ENCODE measurements around the gene ZDHHC11B.
"Not testable (repeated sequence)": the region's sequence is repeated elsewhere in the genome, so short reads cannot be mapped to it uniquely, and the experiment has no call there.

DNA sequence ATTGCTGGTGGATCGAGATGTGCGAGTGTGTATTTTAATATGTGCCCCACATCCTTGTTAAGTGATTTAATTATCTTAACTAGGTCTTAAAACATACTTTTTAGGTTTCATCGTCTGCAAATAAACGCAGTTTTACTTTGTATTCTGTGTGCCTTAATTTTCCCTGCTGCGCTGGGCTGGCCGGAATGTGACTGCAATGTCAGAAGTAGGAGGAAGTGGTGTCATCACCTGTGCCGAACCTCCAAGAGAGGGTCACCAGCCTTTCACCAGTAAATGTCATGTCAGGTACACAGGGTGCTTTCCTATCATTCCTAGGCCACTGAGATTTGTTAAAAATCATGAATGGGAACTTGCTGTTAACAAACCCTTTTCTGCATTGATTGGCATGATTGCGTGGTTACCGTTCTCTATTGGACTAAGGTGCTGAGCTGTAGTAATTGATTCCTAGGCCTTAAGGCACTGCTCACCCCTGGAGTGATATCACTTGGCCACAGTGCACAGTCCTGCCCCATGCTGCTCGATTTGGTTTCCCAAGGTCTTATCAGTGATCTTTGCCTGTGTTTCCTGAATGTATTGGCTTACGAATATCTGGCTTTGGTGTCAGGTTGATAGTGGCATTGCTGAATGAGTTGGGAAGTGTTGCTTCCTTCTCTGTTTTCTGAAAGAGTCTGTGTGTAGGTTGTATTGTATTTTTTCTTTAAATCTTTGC lies 40.7 kb downstream of the ZDHHC11B start:
- not testable (repeated sequence) for TF ChIP-seq POLR2A (IDR thresholded peaks at IDR 0.05; ENCODE audit: extremely low read depth, insufficient read length)
- TF ChIP-seq, protein P1, sequence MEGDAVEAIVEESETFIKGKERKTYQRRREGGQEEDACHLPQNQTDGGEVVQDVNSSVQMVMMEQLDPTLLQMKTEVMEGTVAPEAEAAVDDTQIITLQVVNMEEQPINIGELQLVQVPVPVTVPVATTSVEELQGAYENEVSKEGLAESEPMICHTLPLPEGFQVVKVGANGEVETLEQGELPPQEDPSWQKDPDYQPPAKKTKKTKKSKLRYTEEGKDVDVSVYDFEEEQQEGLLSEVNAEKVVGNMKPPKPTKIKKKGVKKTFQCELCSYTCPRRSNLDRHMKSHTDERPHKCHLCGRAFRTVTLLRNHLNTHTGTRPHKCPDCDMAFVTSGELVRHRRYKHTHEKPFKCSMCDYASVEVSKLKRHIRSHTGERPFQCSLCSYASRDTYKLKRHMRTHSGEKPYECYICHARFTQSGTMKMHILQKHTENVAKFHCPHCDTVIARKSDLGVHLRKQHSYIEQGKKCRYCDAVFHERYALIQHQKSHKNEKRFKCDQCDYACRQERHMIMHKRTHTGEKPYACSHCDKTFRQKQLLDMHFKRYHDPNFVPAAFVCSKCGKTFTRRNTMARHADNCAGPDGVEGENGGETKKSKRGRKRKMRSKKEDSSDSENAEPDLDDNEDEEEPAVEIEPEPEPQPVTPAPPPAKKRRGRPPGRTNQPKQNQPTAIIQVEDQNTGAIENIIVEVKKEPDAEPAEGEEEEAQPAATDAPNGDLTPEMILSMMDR (IDR thresholded peaks at IDR 0.05; ENCODE audit: low read depth, low read length) = not testable (repeated sequence)

Data from NB4 (cell line).